Measurements from ENCODE around the gene CAPS.

GRCh38 chr19:5894704-5895349 lies 19.2 kb upstream of the CAPS start:
- TF ChIP-seq, protein P1, sequence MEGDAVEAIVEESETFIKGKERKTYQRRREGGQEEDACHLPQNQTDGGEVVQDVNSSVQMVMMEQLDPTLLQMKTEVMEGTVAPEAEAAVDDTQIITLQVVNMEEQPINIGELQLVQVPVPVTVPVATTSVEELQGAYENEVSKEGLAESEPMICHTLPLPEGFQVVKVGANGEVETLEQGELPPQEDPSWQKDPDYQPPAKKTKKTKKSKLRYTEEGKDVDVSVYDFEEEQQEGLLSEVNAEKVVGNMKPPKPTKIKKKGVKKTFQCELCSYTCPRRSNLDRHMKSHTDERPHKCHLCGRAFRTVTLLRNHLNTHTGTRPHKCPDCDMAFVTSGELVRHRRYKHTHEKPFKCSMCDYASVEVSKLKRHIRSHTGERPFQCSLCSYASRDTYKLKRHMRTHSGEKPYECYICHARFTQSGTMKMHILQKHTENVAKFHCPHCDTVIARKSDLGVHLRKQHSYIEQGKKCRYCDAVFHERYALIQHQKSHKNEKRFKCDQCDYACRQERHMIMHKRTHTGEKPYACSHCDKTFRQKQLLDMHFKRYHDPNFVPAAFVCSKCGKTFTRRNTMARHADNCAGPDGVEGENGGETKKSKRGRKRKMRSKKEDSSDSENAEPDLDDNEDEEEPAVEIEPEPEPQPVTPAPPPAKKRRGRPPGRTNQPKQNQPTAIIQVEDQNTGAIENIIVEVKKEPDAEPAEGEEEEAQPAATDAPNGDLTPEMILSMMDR (IDR thresholded peaks at IDR 0.05), result no peak
- TF ChIP-seq EZH2 (IDR thresholded peaks at IDR 0.05), result no peak

Measured in neural progenitor cell (in vitro differentiated cells).